Prostate gland (tissue), 2 donors: Measurements from ENCODE around the gene CTLA4.

ENCODE experiments used
- CTCF ChIP-seq, 4 experiments: fragments of 200-600 bp in 2 of 4; fragments of 450-650 bp in 2 of 4; sonication (generic) in 2 of 4; IDR thresholded peaks; 1 replicate in 3 of 4; 2 replicates in 1 of 4; pipeline ENCODE4 v1.5.1; 2016 to 2019; ENCODE audit warnings: antibody characterized with exemption in 4 of 4, mild to moderate bottlenecking in 2 of 4, moderate library complexity in 2 of 4
- POLR2A ChIP-seq: fragments of 450-650 bp; IDR thresholded peaks from one replicate; pipeline ENCODE4 v1.6.1; 2016; ENCODE audit warnings: antibody characterized with exemption, mild to moderate bottlenecking

GRCh38 chr2:203894262-203894661, 26.7 kb downstream of the CTLA4 start:
- TF ChIP-seq CTCF (IDR thresholded peaks at IDR 0.05) (no peak), POLR2A (no peak)
